Panc1 (cell line): ENCODE measurements around the gene IVNS1ABP. TPM values are rescaled to one million over a fixed set of nuclear protein-coding genes. Genes with fewer than 3 reads are reported as not detected.

Experiments used
- ATAC-seq: fragments of 200-7000 bp; cut with Tn5 transposase; 2 replicates; pipeline ENCODE4 v1.9.1; 2020; ENCODE audit warnings: mild to moderate bottlenecking, moderate library complexity
- BruUV-seq: library from RNA; stranded (reverse); fragments of 400-500 nt; replicated peaks from 2 replicates; lab custom pipeline; 2021; lab: Mats Ljungman, UMichigan
- CTCF ChIA-PET: fragments of 300-600 bp; sonication (Branson Sonifier 250); formaldehyde crosslinking; loops from one replicate; lab custom pipeline; 2022; ENCODE audit warnings: antibody characterized with exemption; lab: Charles Lee
- POLR2A ChIA-PET: fragments of 300-600 bp; sonication (Branson Sonifier 250); formaldehyde crosslinking; loops from one replicate; lab custom pipeline; 2022; ENCODE audit warnings: antibody characterized with exemption; lab: Charles Lee
- DNase-seq: peaks from one replicate; pipeline ENCODE4 v3.0.0-alpha.2; 2010; ENCODE audit warnings: low read depth, low spot score
- H3K27ac ChIP-seq: 2 replicates; pipeline ENCODE4 v1.5.1; 2011; ENCODE audit warnings: mild to moderate bottlenecking, low read length, inconsistent platforms
- H3K27me3 ChIP-seq: fragments of 200-500 bp; sonication (Bioruptor generic); 2 replicates; pipeline ENCODE4 v1.6.0; 2014; ENCODE audit warnings: low read length, inconsistent platforms; ENCODE audit not compliant: control insufficient read depth, insufficient read depth
- H3K36me3 ChIP-seq: fragments of 200-500 bp; sonication (Bioruptor generic); 2 replicates; pipeline ENCODE4 v1.5.1; 2014; ENCODE audit warnings: inconsistent platforms, mild to moderate bottlenecking, low read length, moderate library complexity; ENCODE audit not compliant: control insufficient read depth, insufficient read depth
- H3K4me1 ChIP-seq: 2 replicates; pipeline ENCODE4 v1.5.1; 2011; ENCODE audit warnings: inconsistent platforms, mild to moderate bottlenecking, low read length, moderate library complexity; ENCODE audit not compliant: control insufficient read depth, insufficient read depth
- H3K4me3 ChIP-seq, 2 experiments: 2 replicates each; pipeline ENCODE4 v1.5.1; 2011 to 2012; ENCODE audit warnings: low read depth in 2 of 2, low read length in 2 of 2, mild to moderate bottlenecking in 2 of 2, inconsistent platforms in 1 of 2, moderate library complexity in 1 of 2
- H3K9me3 ChIP-seq: fragments of 200-500 bp; sonication (Bioruptor generic); 2 replicates; pipeline ENCODE4 v1.5.1; 2014; ENCODE audit warnings: low read depth, mild to moderate bottlenecking, inconsistent platforms, low read length, moderate library complexity; ENCODE audit not compliant: control insufficient read depth, insufficient read depth
- POLR2AphosphoS5 ChIP-seq: IDR thresholded peaks from 2 replicates; pipeline ENCODE4 v1.6.1; 2012; ENCODE audit warnings: mild to moderate bottlenecking, low read depth, low read length, moderate library complexity
- SIN3A ChIP-seq: IDR thresholded peaks from 2 replicates; pipeline ENCODE4 v1.6.1; 2012; ENCODE audit warnings: low read depth, mild to moderate bottlenecking, low read length, moderate library complexity, borderline replicate concordance; ENCODE audit not compliant: insufficient read depth
- TCF7L2 ChIP-seq: IDR thresholded peaks from 2 replicates; pipeline ENCODE4 v1.6.1; 2011; ENCODE audit warnings: mild to moderate bottlenecking, low read depth, low read length, inconsistent platforms
- in situ Hi-C: cut with HindIII; loops from 2 replicates; pipeline ENCODE4 v1.10.0; 2016; ENCODE audit warnings: low sequenced_read_pairs, low pct_unique_long_range_greater_than_20kb
- intact Hi-C: fragments of 100-400 bp; cut with micrococcal nuclease; formaldehyde crosslinking; loops from one replicate; pipeline ENCODE4 v1.10.0; 2022; ENCODE audit not compliant: unreplicated experiment
- total RNA-seq: library from RNA; stranded (reverse); gene quantifications from one replicate; pipeline ENCODE4 v1.2.1, GENCODE V29; 2021; ENCODE audit not compliant: unreplicated experiment
- TF ChIP-seq, protein P1 (sequence below): fragments of 450-650 bp; IDR thresholded peaks from 2 replicates; pipeline ENCODE4 v1.5.1; 2017; ENCODE audit warnings: mild to moderate bottlenecking
- TF ChIP-seq, protein P2 (sequence below), 2 experiments: IDR thresholded peaks; 2 replicates each; pipeline ENCODE4 v1.6.1; 2011 to 2012; ENCODE audit warnings: low read depth in 2 of 2, control low read depth in 1 of 2, low read length in 1 of 2, mild to moderate bottlenecking in 1 of 2, moderate library complexity in 1 of 2; ENCODE audit not compliant: insufficient read depth in 1 of 2

IVNS1ABP gene
- total RNA-seq, 1 experiment from 2014 or later, result 70.2 TPM

DNA sequence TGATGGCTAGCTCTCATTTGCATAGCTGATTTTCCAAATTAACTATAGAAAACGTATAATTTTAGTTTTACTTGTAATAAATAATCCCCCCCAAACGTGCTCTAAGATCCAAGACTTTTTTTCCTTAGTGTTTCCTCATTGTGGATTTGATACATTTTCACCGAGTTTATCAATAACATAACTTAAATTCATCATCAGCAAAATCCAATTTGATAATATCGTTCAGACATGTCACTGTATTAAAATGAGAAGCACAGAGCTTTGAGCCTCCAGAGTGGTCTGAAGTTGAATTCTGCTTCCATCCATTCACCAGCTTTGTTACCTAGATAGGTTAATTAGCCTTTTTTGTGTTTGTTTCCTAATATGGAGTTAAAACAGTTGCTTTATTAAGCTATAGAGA is 51.7 kb downstream of the IVNS1ABP start:
- intact Hi-C loops (no loop called here), in situ Hi-C loops (no loop called here)
- Histone ChIP-seq H3K27me3 (no peaks in the 10 kb centered on the region), H3K36me3 (no peaks in the 10 kb centered on the region), H3K4me1 (no peaks in the 10 kb centered on the region; the same call in 1 of the 2 replicates), H3K27ac (no peak overlapping the region), H3K4me3 (no peak overlapping the region), H3K9me3 (no peaks in the 10 kb centered on the region)
- ChIA-PET POLR2A (no interaction called here), CTCF (no interaction called here)
- BruUV-seq, result no TSS peak
- TF ChIP-seq TCF7L2 (no peak), SIN3A (no peak), POLR2AphosphoS5 (no peak)
- TF ChIP-seq, protein P1, sequence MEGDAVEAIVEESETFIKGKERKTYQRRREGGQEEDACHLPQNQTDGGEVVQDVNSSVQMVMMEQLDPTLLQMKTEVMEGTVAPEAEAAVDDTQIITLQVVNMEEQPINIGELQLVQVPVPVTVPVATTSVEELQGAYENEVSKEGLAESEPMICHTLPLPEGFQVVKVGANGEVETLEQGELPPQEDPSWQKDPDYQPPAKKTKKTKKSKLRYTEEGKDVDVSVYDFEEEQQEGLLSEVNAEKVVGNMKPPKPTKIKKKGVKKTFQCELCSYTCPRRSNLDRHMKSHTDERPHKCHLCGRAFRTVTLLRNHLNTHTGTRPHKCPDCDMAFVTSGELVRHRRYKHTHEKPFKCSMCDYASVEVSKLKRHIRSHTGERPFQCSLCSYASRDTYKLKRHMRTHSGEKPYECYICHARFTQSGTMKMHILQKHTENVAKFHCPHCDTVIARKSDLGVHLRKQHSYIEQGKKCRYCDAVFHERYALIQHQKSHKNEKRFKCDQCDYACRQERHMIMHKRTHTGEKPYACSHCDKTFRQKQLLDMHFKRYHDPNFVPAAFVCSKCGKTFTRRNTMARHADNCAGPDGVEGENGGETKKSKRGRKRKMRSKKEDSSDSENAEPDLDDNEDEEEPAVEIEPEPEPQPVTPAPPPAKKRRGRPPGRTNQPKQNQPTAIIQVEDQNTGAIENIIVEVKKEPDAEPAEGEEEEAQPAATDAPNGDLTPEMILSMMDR, result no peak
- TF ChIP-seq, protein P2, sequence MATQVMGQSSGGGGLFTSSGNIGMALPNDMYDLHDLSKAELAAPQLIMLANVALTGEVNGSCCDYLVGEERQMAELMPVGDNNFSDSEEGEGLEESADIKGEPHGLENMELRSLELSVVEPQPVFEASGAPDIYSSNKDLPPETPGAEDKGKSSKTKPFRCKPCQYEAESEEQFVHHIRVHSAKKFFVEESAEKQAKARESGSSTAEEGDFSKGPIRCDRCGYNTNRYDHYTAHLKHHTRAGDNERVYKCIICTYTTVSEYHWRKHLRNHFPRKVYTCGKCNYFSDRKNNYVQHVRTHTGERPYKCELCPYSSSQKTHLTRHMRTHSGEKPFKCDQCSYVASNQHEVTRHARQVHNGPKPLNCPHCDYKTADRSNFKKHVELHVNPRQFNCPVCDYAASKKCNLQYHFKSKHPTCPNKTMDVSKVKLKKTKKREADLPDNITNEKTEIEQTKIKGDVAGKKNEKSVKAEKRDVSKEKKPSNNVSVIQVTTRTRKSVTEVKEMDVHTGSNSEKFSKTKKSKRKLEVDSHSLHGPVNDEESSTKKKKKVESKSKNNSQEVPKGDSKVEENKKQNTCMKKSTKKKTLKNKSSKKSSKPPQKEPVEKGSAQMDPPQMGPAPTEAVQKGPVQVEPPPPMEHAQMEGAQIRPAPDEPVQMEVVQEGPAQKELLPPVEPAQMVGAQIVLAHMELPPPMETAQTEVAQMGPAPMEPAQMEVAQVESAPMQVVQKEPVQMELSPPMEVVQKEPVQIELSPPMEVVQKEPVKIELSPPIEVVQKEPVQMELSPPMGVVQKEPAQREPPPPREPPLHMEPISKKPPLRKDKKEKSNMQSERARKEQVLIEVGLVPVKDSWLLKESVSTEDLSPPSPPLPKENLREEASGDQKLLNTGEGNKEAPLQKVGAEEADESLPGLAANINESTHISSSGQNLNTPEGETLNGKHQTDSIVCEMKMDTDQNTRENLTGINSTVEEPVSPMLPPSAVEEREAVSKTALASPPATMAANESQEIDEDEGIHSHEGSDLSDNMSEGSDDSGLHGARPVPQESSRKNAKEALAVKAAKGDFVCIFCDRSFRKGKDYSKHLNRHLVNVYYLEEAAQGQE (IDR thresholded peaks at IDR 0.05; ENCODE audit: insufficient read depth in 1 of 2, low read depth in 2 of 2, low read length in 1 of 2), result no peak
- no peak for ATAC-seq
- no peak for DNase-seq

DNA sequence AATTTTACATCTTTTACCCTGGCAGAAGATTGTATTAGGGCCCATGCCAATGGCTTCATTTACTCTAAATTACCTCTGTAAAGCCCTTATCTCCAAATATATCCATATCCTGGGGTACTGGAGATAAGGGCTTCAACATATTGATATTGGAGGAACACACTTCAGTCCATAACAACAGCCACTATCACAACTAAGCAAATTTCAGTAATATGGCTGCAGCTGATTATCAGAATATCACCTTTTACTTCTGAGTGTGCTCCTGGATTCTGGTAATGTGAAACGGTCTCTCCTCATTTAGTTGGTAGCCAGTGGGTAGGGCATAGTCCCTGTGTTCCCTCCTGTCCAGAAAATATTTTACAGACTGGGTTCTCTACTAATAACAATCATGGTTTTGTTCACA is 53.3 kb downstream of the IVNS1ABP start:
- BruUV-seq, result no TSS peak
- Histone ChIP-seq H3K4me1 (no peaks in the 10 kb centered on the region; the same call in 1 of the 2 replicates), H3K4me3 (no peak overlapping the region), H3K9me3 (no peaks in the 10 kb centered on the region), H3K27me3 (no peaks in the 10 kb centered on the region), H3K27ac (no peak overlapping the region), H3K36me3 (no peaks in the 10 kb centered on the region)
- in situ Hi-C loops (no loop called here), intact Hi-C loops (no loop called here)
- ATAC-seq (no peak), DNase-seq (no peak)
- ChIA-PET POLR2A (no interaction called here), CTCF (no interaction called here)
- TF ChIP-seq TCF7L2 (no peak), POLR2AphosphoS5 (no peak), SIN3A (no peak)
- TF ChIP-seq, protein P1, result no peak
- TF ChIP-seq, protein P2 (IDR thresholded peaks at IDR 0.05; ENCODE audit: insufficient read depth in 1 of 2, low read depth in 2 of 2, low read length in 1 of 2), result no peak
